Mesenchymal stem cell (in vitro differentiated cells and primary cell): ENCODE measurements around the gene SLC6A4.

Experiments used
- DNase-seq: peaks from one replicate; pipeline ENCODE4 v3.0.0-alpha.2; 2013
- H2AFZ ChIP-seq: one replicate; pipeline ENCODE4 v1.6.1; 2013; ENCODE audit warnings: low read depth, mild to moderate bottlenecking, control low read depth, inconsistent platforms, low read length, moderate library complexity
- H2AK5ac ChIP-seq: 2 replicates; pipeline ENCODE4 v1.6.1; 2013; ENCODE audit warnings: low read length, moderate library complexity, mild to moderate bottlenecking, inconsistent platforms; ENCODE audit not compliant: severe bottlenecking
- H2BK120ac ChIP-seq: one replicate; pipeline ENCODE4 v1.6.1; 2013; ENCODE audit warnings: low read depth, mild to moderate bottlenecking, inconsistent platforms, low read length, moderate library complexity
- H2BK12ac ChIP-seq, 2 experiments: one replicate each; pipeline ENCODE4 v1.6.1; 2013; ENCODE audit warnings: inconsistent platforms in 2 of 2, low read length in 2 of 2, mild to moderate bottlenecking in 2 of 2, moderate library complexity in 2 of 2, control low read depth in 1 of 2
- H2BK15ac ChIP-seq: one replicate; pipeline ENCODE4 v1.6.1; 2013; ENCODE audit warnings: mild to moderate bottlenecking, low read depth, inconsistent platforms; ENCODE audit not compliant: poor library complexity, severe bottlenecking
- H2BK5ac ChIP-seq: 2 replicates; pipeline ENCODE4 v1.6.1; 2013; ENCODE audit warnings: low read depth, mild to moderate bottlenecking, low read length, control low read depth, inconsistent platforms; ENCODE audit not compliant: poor library complexity, severe bottlenecking
- H3K14ac ChIP-seq, 2 experiments: one replicate each; pipeline ENCODE4 v1.6.1; 2013; ENCODE audit warnings: inconsistent platforms in 2 of 2, low read length in 2 of 2, control low read depth in 1 of 2, mild to moderate bottlenecking in 1 of 2, moderate library complexity in 1 of 2
- H3K18ac ChIP-seq, 2 experiments: one replicate each; pipeline ENCODE4 v1.6.1; 2013; ENCODE audit warnings: inconsistent platforms in 2 of 2, low read length in 2 of 2, control low read depth in 1 of 2, low read depth in 1 of 2, mild to moderate bottlenecking in 1 of 2
- H3K23ac ChIP-seq, 2 experiments: one replicate each; pipeline ENCODE4 v1.6.1; 2013; ENCODE audit warnings: inconsistent platforms in 2 of 2, low read length in 2 of 2, mild to moderate bottlenecking in 2 of 2, moderate library complexity in 2 of 2, control low read depth in 1 of 2
- H3K27ac ChIP-seq: 2 replicates; pipeline ENCODE4 v1.5.1; 2013; ENCODE audit warnings: mild to moderate bottlenecking, moderate library complexity, low read length, control low read depth, inconsistent platforms; ENCODE audit not compliant: poor library complexity, severe bottlenecking
- H3K27me3 ChIP-seq, 2 experiments: 2 replicates each; pipeline versions ENCODE4 v1.6.1 to v1.7.0; 2013; ENCODE audit warnings: low read length in 2 of 2, mild to moderate bottlenecking in 2 of 2, moderate library complexity in 2 of 2, control low read depth in 1 of 2, inconsistent platforms in 1 of 2; ENCODE audit not compliant: control insufficient read depth in 1 of 2, insufficient read depth in 1 of 2
- H3K36me3 ChIP-seq, 2 experiments: 2 replicates each; pipeline versions ENCODE4 v1.6.1 to v1.7.0; 2013; ENCODE audit warnings: low read length in 2 of 2, control low read depth in 1 of 2, inconsistent platforms in 1 of 2, low read depth in 1 of 2, mild to moderate bottlenecking in 1 of 2; ENCODE audit not compliant: insufficient read depth in 2 of 2, control insufficient read depth in 1 of 2
- H3K4ac ChIP-seq, 2 experiments: one replicate each; pipeline ENCODE4 v1.6.1; 2013; ENCODE audit warnings: inconsistent platforms in 2 of 2, low read length in 2 of 2, mild to moderate bottlenecking in 2 of 2, moderate library complexity in 2 of 2, control low read depth in 1 of 2, low read depth in 1 of 2
- H3K4me1 ChIP-seq: 2 replicates; pipeline ENCODE4 v1.6.1; 2013; ENCODE audit warnings: low read depth, low read length, control low read depth; ENCODE audit not compliant: control insufficient read depth, insufficient read depth
- H3K4me2 ChIP-seq: 2 replicates; pipeline ENCODE4 v1.6.1; 2013; ENCODE audit warnings: low read length, mild to moderate bottlenecking, inconsistent platforms; ENCODE audit not compliant: poor library complexity, severe bottlenecking
- H3K4me3 ChIP-seq, 2 experiments: 2 replicates each; pipeline versions ENCODE4 v1.5.1 to v1.7.0; 2013; ENCODE audit warnings: low read length in 2 of 2, mild to moderate bottlenecking in 2 of 2, control low read depth in 1 of 2, low read depth in 1 of 2; ENCODE audit not compliant: insufficient read depth in 1 of 2
- H3K79me1 ChIP-seq: replicated peaks from 2 replicates; pipeline ENCODE4 v1.6.1; 2013; ENCODE audit warnings: mild to moderate bottlenecking, control low read depth, low read length, inconsistent platforms; ENCODE audit not compliant: poor library complexity, severe bottlenecking
- H3K9ac ChIP-seq: 2 replicates; pipeline ENCODE4 v1.7.0; 2013; ENCODE audit warnings: mild to moderate bottlenecking, low read length, moderate library complexity
- H3K9me3 ChIP-seq: 2 replicates; pipeline ENCODE4 v1.7.0; 2013; ENCODE audit warnings: mild to moderate bottlenecking, low read length; ENCODE audit not compliant: control insufficient read depth
- H4K8ac ChIP-seq: one replicate; pipeline ENCODE4 v1.6.1; 2013; ENCODE audit warnings: inconsistent platforms, mild to moderate bottlenecking, low read length, moderate library complexity
- H4K91ac ChIP-seq: one replicate; pipeline ENCODE4 v1.6.1; 2013; ENCODE audit warnings: mild to moderate bottlenecking, low read length, inconsistent platforms
- WGBS: methylation state at CpG from one replicate; pipeline ENCODE4 v1.1.7; 2013; ENCODE audit warnings: mixed read lengths; 5-methylcytosine and 5-hydroxymethylcytosine counted together

Gene SLC6A4

DNA sequence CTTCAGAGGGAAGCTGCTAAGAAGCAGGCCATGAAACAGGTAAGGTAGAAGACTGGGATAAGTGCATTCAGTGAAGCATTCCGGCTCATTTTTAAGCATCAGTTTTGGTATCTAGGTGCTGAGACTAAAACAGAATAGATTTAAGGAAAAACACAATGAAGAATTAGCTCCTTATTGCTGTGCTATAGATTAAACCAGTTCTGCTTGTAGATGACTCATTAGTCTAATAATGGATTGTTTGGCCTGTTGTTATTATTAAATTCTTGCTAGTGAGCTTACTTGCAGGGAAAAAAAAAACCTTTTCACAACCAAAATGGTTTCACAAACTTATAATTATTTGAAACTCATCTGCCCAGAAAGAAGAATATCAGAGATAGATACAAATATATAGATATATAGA, 62.9 kb downstream of the SLC6A4 start:
- Histone ChIP-seq H3K79me1 (peaks cover 9% of the 10 kb centered on the region), H2BK12ac (no peak overlapping the region), H2BK5ac (no peak overlapping the region), H4K91ac (no peak overlapping the region), H3K14ac (no peak overlapping the region), H2AK5ac (no peak overlapping the region), H3K9ac (no peak overlapping the region), H3K4me1 (peaks cover 3% of the 10 kb centered on the region), H2BK15ac (no peak overlapping the region), H3K23ac (no peak overlapping the region), H3K18ac (no peak overlapping the region), H3K4ac (no peak overlapping the region), H4K8ac (no peak overlapping the region), H3K9me3 (no peaks in the 10 kb centered on the region), H2BK120ac (no peak overlapping the region), H3K36me3 (peaks cover 7 to 82% of the 10 kb centered on the region in 2 experiments), H2AFZ (no peak overlapping the region), H3K4me2 (no peak overlapping the region), H3K4me3 (no peak overlapping the region), H3K27me3 (no peaks in the 10 kb centered on the region), H3K27ac (no peak overlapping the region)
- 100% methylated on average over 1 of the region's 1 CpG for WGBS
- DNase-seq, result no peak

DNA sequence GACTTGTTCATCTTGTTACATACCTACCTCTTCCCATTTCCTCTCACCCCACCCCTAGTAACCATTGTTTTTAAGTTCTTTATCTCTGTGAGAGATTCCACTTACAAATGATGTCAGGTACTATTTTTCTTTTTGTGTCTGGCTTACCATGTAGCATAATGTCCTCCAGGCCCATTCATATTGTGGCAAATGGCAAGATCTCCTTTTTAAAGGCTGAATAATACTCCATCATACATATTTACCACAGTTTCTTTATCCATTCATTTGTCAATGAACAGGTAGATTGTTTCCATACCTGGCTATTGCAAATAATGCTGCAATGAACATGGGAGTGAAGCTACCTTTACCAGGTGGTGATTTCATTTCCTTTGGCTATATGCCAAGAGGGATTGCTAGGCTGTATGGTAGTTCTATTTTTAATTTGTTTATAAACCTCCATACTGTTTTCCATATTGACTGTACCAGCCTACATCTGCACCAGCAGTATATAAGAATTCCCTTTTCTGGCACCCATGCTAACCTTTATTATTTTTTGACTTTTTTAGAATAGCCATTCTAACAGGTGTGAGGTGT, 65.0 kb downstream of the SLC6A4 start:
- Histone ChIP-seq H2BK120ac (no peak overlapping the region), H3K23ac (no peak overlapping the region), H4K91ac (no peak overlapping the region), H2BK12ac (no peak overlapping the region), H3K4me2 (no peak overlapping the region), H3K4me1 (peaks cover 3% of the 10 kb centered on the region), H3K79me1 (peaks cover 5% of the 10 kb centered on the region), H3K27me3 (no peaks in the 10 kb centered on the region), H2AFZ (no peak overlapping the region), H3K9me3 (no peaks in the 10 kb centered on the region), H2BK5ac (no peak overlapping the region), H3K36me3 (peaks cover 0 to 76% of the 10 kb centered on the region in 2 experiments), H2AK5ac (no peak overlapping the region), H3K14ac (no peak overlapping the region), H4K8ac (no peak overlapping the region), H3K9ac (no peak overlapping the region), H3K4me3 (no peak overlapping the region), H3K27ac (no peak overlapping the region), H3K4ac (no peak overlapping the region), H2BK15ac (no peak overlapping the region), H3K18ac (no peak overlapping the region)
- DNase-seq, result no peak

DNA sequence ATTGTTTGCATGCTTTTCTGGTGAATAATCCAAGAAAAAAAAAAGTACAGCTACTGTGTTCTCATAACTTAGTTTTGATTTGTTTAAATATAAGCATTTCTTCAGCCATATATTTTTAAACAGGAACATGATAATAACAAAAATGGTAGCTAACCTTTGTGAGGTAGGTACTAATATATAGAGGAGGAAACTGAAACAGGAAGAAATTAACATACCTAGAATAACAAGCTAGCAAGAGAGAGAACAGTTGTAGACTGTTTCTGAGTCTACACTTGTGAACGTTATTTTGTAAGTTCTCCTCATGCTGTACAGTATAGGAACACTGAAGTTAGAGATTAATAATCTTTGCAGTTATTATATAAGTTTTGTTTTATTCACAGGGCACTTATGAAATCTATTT, 69.5 kb downstream of the SLC6A4 start:
- Histone ChIP-seq H3K9me3 (no peaks in the 10 kb centered on the region), H2BK15ac (no peak overlapping the region)

DNA sequence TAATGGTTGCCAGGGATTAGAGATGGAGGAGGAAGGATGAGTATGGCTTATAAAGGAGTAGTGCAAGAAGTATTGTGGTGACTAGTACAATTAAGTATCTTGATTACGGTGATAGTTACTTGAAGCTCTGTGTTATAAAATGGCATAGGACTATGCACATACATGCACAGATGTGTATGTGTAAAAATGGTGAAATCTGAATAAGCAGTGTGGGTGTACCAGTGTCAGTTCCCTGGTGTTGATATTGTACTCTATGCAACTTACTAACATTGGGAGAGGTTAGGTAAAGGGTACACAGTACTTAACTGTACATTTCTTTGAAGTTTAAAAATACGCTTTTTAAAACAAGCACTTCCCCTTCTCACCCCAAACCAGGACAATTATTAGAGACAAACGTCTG, 70.3 kb downstream of the SLC6A4 start:
- Histone ChIP-seq H3K27me3 (no peaks in the 10 kb centered on the region), H2BK120ac (no peak overlapping the region), H3K23ac (no peak overlapping the region), H3K18ac (no peak overlapping the region), H3K14ac (no peak overlapping the region), H2BK12ac (no peak overlapping the region), H3K9ac (no peak overlapping the region), H3K4me1 (no peaks in the 10 kb centered on the region), H4K91ac (no peak overlapping the region), H2AK5ac (no peak overlapping the region), H3K36me3 (peaks cover 5 to 64% of the 10 kb centered on the region in 2 experiments), H2AFZ (no peak overlapping the region), H2BK15ac (no peak overlapping the region), H3K4me3 (no peak overlapping the region), H3K27ac (no peak overlapping the region), H4K8ac (no peak overlapping the region), H2BK5ac (no peak overlapping the region), H3K4me2 (no peak overlapping the region), H3K4ac (no peak overlapping the region), H3K79me1 (peaks cover 4% of the 10 kb centered on the region), H3K9me3 (no peaks in the 10 kb centered on the region)
- WGBS, result 97% methylated on average over 2 of the region's 3 CpGs
- no peak for DNase-seq

More for the DNA sequence above, 69.5 kb downstream of the SLC6A4 start:
- H3K4ac ChIP-seq, result no peak overlapping the region
- no peak overlapping the region for H3K4me3 ChIP-seq
- no peak overlapping the region for H3K4me2 ChIP-seq
- no peak overlapping the region for H3K9ac ChIP-seq
- no peak overlapping the region for H3K14ac ChIP-seq
- no peak overlapping the region for H2BK12ac ChIP-seq
- no peaks in the 10 kb centered on the region for H3K4me1 ChIP-seq
- no peak for DNase-seq
- peaks cover 5 to 67% of the 10 kb centered on the region in 2 experiments for H3K36me3 ChIP-seq
- no peak overlapping the region for H2AFZ ChIP-seq
- H4K8ac ChIP-seq, result no peak overlapping the region
- H3K23ac ChIP-seq, result no peak overlapping the region
- no CpG with 5 or more reads among the region's 1 CpG for WGBS
- H2BK5ac ChIP-seq, result no peak overlapping the region
- no peak overlapping the region for H2AK5ac ChIP-seq
- H2BK120ac ChIP-seq, result no peak overlapping the region
- no peak overlapping the region for H3K27ac ChIP-seq
- no peak overlapping the region for H4K91ac ChIP-seq
- H3K18ac ChIP-seq, result no peak overlapping the region
- peaks cover 6% of the 10 kb centered on the region for H3K79me1 ChIP-seq
- no peaks in the 10 kb centered on the region for H3K27me3 ChIP-seq
